ENCODE results near the gene TPD52L1. TPM values are rescaled to one million over a fixed set of nuclear protein-coding genes. Genes with fewer than 3 reads are reported as not detected.

Gene TPD52L1
- total and polyA plus RNA-seq, 2 donors (not counting 3 experiments of a cell fraction or from before 2014, with no cell fraction given): 0.29 to 0.37 TPM

GRCh38 chr6:125274935-125275334 is 121.4 kb downstream of the TPD52L1 start:
- H3K9ac ChIP-seq (replicated peaks; ENCODE audit: extremely low read depth, insufficient read depth, low read length): no peak overlapping the region
- no peaks in the 10 kb centered on the region for H3K27me3 ChIP-seq (ENCODE audit: control insufficient read depth in 2 of 2, insufficient read depth in 2 of 2, low read length in 2 of 2)
- no peaks in the 10 kb centered on the region for H3K36me3 ChIP-seq (ENCODE audit: control insufficient read depth in 2 of 2, extremely low read depth in 1 of 2, insufficient read depth in 2 of 2, low read length in 2 of 2)
- H3K4me2 ChIP-seq (ENCODE audit: insufficient read depth, low read length): no peak overlapping the region
- H3K27ac ChIP-seq (ENCODE audit: insufficient read depth, low read depth, low read length): no peak overlapping the region
- FAIRE-seq (no peak), DNase-seq (ENCODE audit: low read depth, low spot score) (no peak)
- dilution Hi-C loops (cut with MboI; ENCODE audit: extremely low pct_ligation_motif_present, low sequenced_read_pairs) (no loop called here), intact Hi-C loops (cut with micrococcal nuclease) (no loop called here)
- no peaks in the 10 kb centered on the region for H4K20me1 ChIP-seq (replicated peaks; ENCODE audit: control insufficient read depth, extremely low read depth, insufficient read depth, low read length)
- no peak overlapping the region for H2AFZ ChIP-seq (ENCODE audit: low read depth, low read length)
- H3K9me1 ChIP-seq (replicated peaks; ENCODE audit: control insufficient read depth, extremely low read depth, insufficient read depth, low read length): no peaks in the 10 kb centered on the region
- H3K9me3 ChIP-seq (replicated peaks; ENCODE audit: control insufficient read depth, insufficient read depth, low read length): no peaks in the 10 kb centered on the region
- POLR2A ChIA-PET: no interaction called here
- H3K79me2 ChIP-seq (ENCODE audit: control insufficient read depth, insufficient read depth, low read length): no peaks in the 10 kb centered on the region
- TF ChIP-seq MAX (IDR thresholded peaks at IDR 0.05; ENCODE audit: insufficient read depth, insufficient read length) (no peak), CTCF (IDR thresholded peaks at IDR 0.05; ENCODE audit: extremely low read depth in 1 of 2, insufficient read depth in 1 of 2, low read depth in 1 of 2, low read length in 2 of 2) (no peak), POLR2AphosphoS5 (IDR thresholded peaks at IDR 0.05; ENCODE audit: insufficient read depth, low read depth, low read length) (no peak), FOS (IDR thresholded peaks at IDR 0.05; ENCODE audit: borderline replicate concordance, insufficient read depth, low read length) (no peak), MYC (IDR thresholded peaks at IDR 0.05; ENCODE audit: low read depth, low read length) (no peak), POLR2A (IDR thresholded peaks at IDR 0.05; ENCODE audit: low read depth, low read length) (no peak), JUN (IDR thresholded peaks at IDR 0.05; ENCODE audit: borderline replicate concordance, insufficient read depth, insufficient read length, low read depth) (no peak), EZH2 (IDR thresholded peaks at IDR 0.05; ENCODE audit: borderline replicate concordance, low read depth, low read length, severe bottlenecking) (no peak), GATA2 (IDR thresholded peaks at IDR 0.05; ENCODE audit: insufficient read depth, insufficient read length, low read depth, low read length) (no peak)
- CTCF ChIA-PET: no interaction called here
- BruUV-seq (replicated peaks): no TSS peak
- no peak overlapping the region for H3K4me3 ChIP-seq (replicated peaks in 1 of 3; ENCODE audit: insufficient read depth in 1 of 3, low read depth in 1 of 3, low read length in 3 of 3)
- H3K4me1 ChIP-seq (ENCODE audit: control insufficient read depth, extremely low read depth, insufficient read depth, low read length): no peaks in the 10 kb centered on the region

Data from endothelial cell of umbilical vein (primary cell).